ENCODE data around the gene GRK3.

Gene GRK3

DNA sequence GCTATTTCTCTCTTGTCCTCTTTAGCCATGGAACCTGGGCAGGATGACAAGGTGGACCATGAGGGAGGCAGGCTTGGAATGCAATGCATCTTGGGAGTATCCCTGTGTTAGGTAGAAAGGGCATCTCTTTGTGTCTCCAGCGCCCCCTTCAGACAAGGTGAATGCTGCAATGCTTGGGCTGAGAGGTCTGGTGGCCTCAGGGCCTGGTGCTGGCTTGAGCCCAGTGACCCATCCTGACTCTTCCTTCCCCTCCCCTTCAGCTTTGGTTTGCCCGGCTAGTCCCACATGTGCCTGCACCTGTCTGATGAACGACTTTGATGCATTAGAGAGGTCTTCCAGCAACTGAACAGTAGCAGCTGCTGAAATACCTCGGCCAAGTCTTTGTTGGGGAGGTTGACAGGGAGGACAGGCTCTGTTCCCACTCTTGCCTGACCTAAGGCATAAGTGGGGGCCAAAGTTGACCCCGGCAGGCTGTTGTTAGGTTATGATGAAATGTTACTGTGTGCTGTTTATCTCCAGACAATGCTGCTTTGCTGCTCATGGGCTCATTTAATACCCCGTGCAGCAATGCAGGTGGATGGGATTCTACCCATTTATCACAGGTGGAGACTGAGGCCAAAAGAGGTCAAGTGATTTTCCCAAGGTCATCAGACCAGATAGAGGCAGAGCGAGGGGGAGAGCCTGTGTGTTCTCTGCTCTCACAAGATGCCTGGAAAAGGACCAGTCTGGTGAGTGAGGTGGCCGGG, 200.0 kb downstream of the GRK3 start:
- DNase-seq = no peak

DNA sequence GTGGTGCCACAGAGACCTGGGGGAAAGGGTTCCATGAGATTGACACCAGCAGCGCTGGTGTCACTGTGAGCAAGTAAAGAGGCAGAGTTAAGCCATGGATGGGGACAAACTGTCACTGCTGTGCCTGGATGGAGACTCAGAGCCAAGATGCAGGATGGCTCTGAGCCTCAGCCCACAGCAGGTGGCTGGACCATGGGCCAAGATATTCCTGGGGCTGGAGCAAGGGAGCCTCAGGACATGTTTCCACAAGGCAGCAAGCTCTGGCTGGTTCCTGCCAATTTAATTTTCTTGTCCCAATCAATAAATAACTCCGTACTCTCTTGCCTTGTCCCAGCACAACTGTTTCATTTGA, 200.5 kb downstream of the GRK3 start:
- no peak for DNase-seq

- DNase-seq = no peak
Measured at GRCh38 chr22:25765801-25766200, 201.3 kb downstream of the GRK3 start.

DNA sequence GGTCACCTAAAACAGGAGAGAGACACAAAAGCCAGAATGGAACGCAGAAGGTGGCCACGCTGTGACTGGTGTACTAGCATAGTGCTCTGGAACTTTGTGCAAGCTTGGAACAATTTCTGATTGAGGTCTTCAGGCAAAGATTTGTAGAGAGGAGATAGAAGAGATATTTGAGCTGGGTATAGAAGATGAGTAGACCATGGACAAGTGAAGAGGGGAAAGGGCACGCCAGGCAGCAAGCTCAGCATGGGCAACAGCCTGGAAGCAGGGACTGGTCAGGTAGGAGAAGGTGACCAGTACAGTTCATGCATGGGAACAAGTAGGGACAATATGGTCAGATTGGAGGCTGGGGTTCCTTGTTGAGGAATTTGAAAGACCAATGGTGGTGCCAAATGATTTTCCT, 201.9 kb downstream of the GRK3 start:
- DNase-seq = no peak

- no peak for DNase-seq
Measured at GRCh38 chr22:25770333-25770732, 205.9 kb downstream of the GRK3 start.

- no peak for DNase-seq
Measured at GRCh38 chr22:25772288-25772687, 207.8 kb downstream of the GRK3 start.

DNA sequence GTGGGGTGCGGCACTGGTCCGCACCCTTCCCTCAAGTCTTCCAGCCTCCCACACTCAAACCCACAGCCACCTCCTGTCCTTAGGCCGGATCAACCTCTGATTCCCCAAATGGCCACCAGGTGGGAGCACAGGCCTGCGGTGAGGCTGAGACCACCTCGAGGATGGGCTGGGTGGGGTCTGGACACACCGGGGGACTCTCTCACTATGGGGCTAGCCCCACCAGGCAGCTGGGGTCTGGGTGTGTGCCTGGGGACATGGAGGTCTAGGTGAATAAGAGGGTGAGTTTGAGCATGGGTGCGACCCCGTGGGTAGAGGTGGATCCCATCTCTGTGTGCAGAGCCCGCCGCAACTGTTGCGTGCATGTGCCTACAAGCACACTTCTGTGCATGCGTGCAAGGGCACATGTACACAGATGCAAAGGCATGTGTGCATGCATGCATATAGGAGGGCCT, 210.1 kb downstream of the GRK3 start:
- no peak for DNase-seq

- no peak for DNase-seq
Measured at GRCh38 chr22:25775531-25775930, 211.1 kb downstream of the GRK3 start.

- DNase-seq = no peak
Measured at GRCh38 chr22:25777411-25777810, 212.9 kb downstream of the GRK3 start.

- peak; percentile 14 for DNase-seq
Measured at GRCh38 chr22:25777870-25778269, 213.4 kb downstream of the GRK3 start.

All from HCEC 1CT (cell line).